ENCODE results near the gene SLC26A8. TPM values are rescaled to one million over a fixed set of nuclear protein-coding genes. Genes with fewer than 3 reads are reported as not detected.

Gene SLC26A8
- total and polyA plus RNA-seq, 2 of the 13 experiments (the other 11 are each of a cell fraction or from before 2014, with no cell fraction given), result 0.46 TPM; not detected in 1

DNA sequence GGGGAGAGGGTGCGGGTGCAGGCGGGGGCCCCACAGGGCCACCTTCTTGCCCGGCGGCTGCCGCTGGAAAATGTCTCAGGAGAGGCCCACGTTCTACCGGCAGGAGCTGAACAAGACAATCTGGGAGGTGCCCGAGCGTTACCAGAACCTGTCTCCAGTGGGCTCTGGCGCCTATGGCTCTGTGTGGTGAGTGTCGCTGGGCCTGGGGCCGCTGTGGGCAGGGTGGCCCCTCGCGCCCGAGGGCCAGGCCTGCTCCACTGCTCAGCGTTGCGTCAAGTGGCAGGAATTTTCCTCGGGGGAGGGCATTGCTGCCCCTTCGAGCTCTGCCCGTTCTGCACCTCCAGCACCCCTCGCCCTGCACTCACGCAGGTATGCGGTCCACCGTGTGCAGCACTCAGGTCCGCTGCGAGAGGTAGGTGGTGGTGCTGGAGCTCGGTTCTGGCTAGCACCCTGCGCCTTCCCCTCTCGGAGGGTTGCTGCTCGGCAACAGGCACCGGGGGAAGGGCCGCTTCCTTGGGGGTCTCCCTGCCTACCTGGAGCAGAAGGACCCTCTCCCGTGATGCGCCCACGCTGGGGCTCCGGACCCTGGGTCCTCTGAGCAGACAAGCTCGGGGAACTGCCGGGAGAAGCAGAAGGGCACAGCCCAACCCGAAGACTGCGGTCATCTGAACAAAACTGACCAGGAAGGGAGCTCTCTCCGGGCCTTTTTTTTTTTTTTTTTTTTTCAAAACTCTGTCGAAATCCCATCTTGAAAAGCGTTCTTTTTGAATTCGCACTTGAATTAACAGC, 3.8 kb upstream of the SLC26A8 start (continued):
- TF ChIP-seq, protein P1, sequence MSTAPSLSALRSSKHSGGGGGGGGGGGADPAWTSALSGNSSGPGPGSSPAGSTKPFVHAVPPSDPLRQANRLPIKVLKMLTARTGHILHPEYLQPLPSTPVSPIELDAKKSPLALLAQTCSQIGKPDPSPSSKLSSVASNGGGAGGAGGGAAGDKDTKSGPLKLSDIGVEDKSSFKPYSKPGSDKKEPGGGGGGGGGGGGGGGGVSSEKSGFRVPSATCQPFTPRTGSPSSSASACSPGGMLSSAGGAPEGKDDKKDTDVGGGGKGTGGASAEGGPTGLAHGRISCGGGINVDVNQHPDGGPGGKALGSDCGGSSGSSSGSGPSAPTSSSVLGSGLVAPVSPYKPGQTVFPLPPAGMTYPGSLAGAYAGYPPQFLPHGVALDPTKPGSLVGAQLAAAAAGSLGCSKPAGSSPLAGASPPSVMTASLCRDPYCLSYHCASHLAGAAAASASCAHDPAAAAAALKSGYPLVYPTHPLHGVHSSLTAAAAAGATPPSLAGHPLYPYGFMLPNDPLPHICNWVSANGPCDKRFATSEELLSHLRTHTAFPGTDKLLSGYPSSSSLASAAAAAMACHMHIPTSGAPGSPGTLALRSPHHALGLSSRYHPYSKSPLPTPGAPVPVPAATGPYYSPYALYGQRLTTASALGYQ (CRISPR knock-in tag; IDR thresholded peaks at IDR 0.05), result no peak
- TF ChIP-seq, protein P2, sequence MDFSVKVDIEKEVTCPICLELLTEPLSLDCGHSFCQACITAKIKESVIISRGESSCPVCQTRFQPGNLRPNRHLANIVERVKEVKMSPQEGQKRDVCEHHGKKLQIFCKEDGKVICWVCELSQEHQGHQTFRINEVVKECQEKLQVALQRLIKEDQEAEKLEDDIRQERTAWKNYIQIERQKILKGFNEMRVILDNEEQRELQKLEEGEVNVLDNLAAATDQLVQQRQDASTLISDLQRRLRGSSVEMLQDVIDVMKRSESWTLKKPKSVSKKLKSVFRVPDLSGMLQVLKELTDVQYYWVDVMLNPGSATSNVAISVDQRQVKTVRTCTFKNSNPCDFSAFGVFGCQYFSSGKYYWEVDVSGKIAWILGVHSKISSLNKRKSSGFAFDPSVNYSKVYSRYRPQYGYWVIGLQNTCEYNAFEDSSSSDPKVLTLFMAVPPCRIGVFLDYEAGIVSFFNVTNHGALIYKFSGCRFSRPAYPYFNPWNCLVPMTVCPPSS (IDR thresholded peaks at IDR 0.05), result no peak
- no peak for TF ChIP-seq ZNF501 (CRISPR knock-in tag; IDR thresholded peaks at IDR 0.05)
- no peak for TF ChIP-seq ZNF790 (CRISPR knock-in tag; IDR thresholded peaks at IDR 0.05; ENCODE audit: borderline replicate concordance)
- no peak; the same call in 1 of the 2 replicates for TF ChIP-seq ZBTB42 (CRISPR knock-in tag; IDR thresholded peaks at IDR 0.05)
- no peak for TF ChIP-seq LCORL (IDR thresholded peaks at IDR 0.05)
- TF ChIP-seq LCORL (CRISPR knock-in tag; IDR thresholded peaks at IDR 0.05), result no peak
- peak; percentile 52 for TF ChIP-seq HNRNPLL (IDR thresholded peaks at IDR 0.05; ENCODE audit: low read depth, low read length, poor library complexity, severe bottlenecking)
- TF ChIP-seq, protein P3, sequence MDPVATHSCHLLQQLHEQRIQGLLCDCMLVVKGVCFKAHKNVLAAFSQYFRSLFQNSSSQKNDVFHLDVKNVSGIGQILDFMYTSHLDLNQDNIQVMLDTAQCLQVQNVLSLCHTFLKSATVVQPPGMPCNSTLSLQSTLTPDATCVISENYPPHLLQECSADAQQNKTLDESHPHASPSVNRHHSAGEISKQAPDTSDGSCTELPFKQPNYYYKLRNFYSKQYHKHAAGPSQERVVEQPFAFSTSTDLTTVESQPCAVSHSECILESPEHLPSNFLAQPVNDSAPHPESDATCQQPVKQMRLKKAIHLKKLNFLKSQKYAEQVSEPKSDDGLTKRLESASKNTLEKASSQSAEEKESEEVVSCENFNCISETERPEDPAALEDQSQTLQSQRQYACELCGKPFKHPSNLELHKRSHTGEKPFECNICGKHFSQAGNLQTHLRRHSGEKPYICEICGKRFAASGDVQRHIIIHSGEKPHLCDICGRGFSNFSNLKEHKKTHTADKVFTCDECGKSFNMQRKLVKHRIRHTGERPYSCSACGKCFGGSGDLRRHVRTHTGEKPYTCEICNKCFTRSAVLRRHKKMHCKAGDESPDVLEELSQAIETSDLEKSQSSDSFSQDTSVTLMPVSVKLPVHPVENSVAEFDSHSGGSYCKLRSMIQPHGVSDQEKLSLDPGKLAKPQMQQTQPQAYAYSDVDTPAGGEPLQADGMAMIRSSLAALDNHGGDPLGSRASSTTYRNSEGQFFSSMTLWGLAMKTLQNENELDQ (CRISPR knock-in tag; IDR thresholded peaks at IDR 0.05; ENCODE audit: borderline replicate concordance), result no peak
- no peak for TF ChIP-seq SAP130 (CRISPR knock-in tag; IDR thresholded peaks at IDR 0.05; ENCODE audit: low read depth)
- TF ChIP-seq RBAK (CRISPR knock-in tag; IDR thresholded peaks at IDR 0.05), result no peak
- TF ChIP-seq CENPX (CRISPR knock-in tag; IDR thresholded peaks at IDR 0.05), result no peak
- TF ChIP-seq, protein P4, sequence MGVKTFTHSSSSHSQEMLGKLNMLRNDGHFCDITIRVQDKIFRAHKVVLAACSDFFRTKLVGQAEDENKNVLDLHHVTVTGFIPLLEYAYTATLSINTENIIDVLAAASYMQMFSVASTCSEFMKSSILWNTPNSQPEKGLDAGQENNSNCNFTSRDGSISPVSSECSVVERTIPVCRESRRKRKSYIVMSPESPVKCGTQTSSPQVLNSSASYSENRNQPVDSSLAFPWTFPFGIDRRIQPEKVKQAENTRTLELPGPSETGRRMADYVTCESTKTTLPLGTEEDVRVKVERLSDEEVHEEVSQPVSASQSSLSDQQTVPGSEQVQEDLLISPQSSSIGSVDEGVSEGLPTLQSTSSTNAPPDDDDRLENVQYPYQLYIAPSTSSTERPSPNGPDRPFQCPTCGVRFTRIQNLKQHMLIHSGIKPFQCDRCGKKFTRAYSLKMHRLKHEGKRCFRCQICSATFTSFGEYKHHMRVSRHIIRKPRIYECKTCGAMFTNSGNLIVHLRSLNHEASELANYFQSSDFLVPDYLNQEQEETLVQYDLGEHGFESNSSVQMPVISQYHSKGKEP (CRISPR knock-in tag; IDR thresholded peaks at IDR 0.05), result no peak; the same call in 1 of the 2 replicates
- TF ChIP-seq GPN1 (CRISPR knock-in tag; IDR thresholded peaks at IDR 0.05; ENCODE audit: borderline replicate concordance), result no peak
- TF ChIP-seq, protein P5, sequence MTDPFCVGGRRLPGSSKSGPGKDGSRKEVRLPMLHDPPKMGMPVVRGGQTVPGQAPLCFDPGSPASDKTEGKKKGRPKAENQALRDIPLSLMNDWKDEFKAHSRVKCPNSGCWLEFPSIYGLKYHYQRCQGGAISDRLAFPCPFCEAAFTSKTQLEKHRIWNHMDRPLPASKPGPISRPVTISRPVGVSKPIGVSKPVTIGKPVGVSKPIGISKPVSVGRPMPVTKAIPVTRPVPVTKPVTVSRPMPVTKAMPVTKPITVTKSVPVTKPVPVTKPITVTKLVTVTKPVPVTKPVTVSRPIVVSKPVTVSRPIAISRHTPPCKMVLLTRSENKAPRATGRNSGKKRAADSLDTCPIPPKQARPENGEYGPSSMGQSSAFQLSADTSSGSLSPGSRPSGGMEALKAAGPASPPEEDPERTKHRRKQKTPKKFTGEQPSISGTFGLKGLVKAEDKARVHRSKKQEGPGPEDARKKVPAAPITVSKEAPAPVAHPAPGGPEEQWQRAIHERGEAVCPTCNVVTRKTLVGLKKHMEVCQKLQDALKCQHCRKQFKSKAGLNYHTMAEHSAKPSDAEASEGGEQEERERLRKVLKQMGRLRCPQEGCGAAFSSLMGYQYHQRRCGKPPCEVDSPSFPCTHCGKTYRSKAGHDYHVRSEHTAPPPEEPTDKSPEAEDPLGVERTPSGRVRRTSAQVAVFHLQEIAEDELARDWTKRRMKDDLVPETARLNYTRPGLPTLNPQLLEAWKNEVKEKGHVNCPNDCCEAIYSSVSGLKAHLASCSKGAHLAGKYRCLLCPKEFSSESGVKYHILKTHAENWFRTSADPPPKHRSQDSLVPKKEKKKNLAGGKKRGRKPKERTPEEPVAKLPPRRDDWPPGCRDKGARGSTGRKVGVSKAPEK (CRISPR knock-in tag; IDR thresholded peaks at IDR 0.05; ENCODE audit: borderline replicate concordance), result no peak
- 0 out of 2 replicates have a peak, but pooled peaks have one; percentile 4 for TF ChIP-seq FOSL1 (CRISPR knock-in tag; IDR thresholded peaks at IDR 0.05; ENCODE audit: borderline replicate concordance)
- peak; percentile 83 for TF ChIP-seq ZNF292 (CRISPR knock-in tag; IDR thresholded peaks at IDR 0.05; ENCODE audit: borderline replicate concordance, low read depth)
- TF ChIP-seq SUZ12 (IDR thresholded peaks at IDR 0.05; ENCODE audit: low read depth, low read length), result no peak
- TF ChIP-seq PTBP1 (IDR thresholded peaks at IDR 0.05; ENCODE audit: low read depth, low read length, poor library complexity, severe bottlenecking), result peak; percentile 80
